ENCODE data around the gene RPS6KA5.

Gene RPS6KA5

DNA sequence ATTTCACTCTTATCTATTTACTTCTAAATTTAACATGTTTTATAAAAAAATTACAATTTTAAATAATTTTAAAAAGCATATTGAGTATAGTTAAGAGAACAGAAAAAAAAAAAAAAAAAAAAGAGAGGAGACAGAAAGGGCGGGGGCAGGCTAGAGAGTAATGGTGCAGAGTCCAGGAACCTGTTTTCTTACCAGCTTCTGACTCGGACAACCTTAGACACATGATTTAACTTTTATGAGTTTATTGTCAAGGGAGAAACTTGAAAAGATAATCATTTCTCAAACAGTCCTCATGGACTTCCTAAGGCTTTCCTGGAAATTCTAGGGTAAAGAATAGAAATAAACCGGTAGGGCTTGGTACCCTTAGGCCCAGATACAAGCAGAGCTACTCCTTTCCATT lies 84.3 kb downstream of the RPS6KA5 start:
- no peak for DNase-seq (ENCODE audit: low spot score)
- in situ Hi-C loops (cut with MboI; ENCODE audit: low pct_unique_long_range_greater_than_20kb, low sequenced_read_pairs, unreplicated experiment) = no loop called here
- TF ChIP-seq, protein P1, sequence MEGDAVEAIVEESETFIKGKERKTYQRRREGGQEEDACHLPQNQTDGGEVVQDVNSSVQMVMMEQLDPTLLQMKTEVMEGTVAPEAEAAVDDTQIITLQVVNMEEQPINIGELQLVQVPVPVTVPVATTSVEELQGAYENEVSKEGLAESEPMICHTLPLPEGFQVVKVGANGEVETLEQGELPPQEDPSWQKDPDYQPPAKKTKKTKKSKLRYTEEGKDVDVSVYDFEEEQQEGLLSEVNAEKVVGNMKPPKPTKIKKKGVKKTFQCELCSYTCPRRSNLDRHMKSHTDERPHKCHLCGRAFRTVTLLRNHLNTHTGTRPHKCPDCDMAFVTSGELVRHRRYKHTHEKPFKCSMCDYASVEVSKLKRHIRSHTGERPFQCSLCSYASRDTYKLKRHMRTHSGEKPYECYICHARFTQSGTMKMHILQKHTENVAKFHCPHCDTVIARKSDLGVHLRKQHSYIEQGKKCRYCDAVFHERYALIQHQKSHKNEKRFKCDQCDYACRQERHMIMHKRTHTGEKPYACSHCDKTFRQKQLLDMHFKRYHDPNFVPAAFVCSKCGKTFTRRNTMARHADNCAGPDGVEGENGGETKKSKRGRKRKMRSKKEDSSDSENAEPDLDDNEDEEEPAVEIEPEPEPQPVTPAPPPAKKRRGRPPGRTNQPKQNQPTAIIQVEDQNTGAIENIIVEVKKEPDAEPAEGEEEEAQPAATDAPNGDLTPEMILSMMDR (IDR thresholded peaks at IDR 0.05; ENCODE audit: extremely low read depth, insufficient read depth, missing control alignments) = no peak

DNA sequence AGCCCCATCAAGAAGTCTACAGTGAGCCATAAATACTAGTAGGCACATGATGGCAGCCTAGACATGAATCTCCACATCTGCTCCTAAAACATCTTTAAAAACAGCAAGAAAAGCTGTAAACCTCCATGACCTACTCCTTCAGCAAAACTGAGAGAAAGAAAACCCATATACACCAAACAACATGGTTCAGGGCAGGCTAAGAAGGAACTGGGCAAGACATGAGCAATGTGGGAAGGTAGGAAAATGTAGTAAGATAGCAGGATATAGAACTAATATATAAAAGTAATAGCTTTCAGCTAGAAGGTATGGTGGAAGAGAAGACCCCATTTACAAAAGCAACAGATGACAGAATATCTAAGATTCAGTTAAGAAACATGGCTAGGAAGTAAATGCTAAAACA lies 88.8 kb downstream of the RPS6KA5 start:
- DNase-seq (ENCODE audit: low spot score) = no peak
- TF ChIP-seq, protein P1 (IDR thresholded peaks at IDR 0.05; ENCODE audit: extremely low read depth, insufficient read depth, missing control alignments) = no peak

DNA sequence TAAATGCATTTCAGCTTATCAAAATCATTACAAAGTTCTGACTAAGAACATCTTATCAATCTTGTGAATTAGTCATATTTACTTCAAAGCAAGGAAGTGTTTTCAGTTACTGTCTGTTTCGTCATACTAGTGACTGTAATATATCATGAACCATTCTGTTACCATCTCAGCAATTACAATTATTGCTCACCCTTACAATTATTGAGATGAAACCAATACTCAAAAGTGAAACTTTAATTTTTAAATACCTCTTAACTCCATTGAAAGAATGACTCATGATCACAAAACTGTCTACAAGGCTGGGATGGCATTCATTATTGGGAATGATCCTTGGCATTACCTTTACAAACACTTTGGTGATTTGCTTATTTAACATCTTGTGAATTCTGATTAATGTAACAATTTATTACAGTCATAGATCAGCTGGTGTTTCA lies 90.3 kb downstream of the RPS6KA5 start:
- TF ChIP-seq, protein P1 (IDR thresholded peaks at IDR 0.05; ENCODE audit: extremely low read depth, insufficient read depth, missing control alignments) = no peak
- in situ Hi-C loops (cut with MboI; ENCODE audit: low pct_unique_long_range_greater_than_20kb, low sequenced_read_pairs, unreplicated experiment) = no loop called here
- DNase-seq (ENCODE audit: low spot score) = peak; percentile 28

More for the DNA sequence above, 88.8 kb downstream of the RPS6KA5 start:
- in situ Hi-C loops (cut with MboI; ENCODE audit: low pct_unique_long_range_greater_than_20kb, low sequenced_read_pairs, unreplicated experiment) = no loop called here

DNA sequence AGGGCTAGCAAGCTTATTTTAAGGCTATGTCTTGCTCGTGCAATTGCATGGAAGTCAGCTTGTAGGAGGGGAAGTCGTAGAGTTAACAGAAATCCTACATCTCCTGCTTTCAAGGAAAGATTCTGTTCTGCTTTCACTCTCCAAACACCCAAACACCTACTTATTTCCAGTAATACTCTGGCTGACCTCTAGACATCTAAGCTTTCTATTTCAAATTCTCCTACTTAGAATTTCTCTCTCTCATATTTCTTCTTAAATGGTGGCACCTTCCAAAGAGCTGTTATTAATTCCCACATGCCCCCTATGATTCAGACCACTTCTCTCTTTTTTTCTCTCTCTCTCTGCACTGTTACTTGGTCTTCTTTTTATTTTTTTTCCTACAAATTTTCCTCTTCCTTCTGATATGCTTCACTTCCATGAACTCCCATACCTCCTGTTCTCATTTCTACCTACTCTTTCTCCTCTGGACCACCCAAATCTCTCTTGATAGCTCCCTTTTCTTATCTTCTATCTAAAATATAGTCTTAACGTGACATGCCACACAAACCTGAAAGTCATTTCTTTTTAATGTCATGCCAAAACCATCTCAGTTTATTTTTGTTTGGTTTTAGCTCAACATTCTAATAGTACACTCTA lies 90.8 kb downstream of the RPS6KA5 start:
- in situ Hi-C loops (cut with MboI; ENCODE audit: low pct_unique_long_range_greater_than_20kb, low sequenced_read_pairs, unreplicated experiment) = no loop called here
- no peak for DNase-seq (ENCODE audit: low spot score)
- TF ChIP-seq, protein P1 (IDR thresholded peaks at IDR 0.05; ENCODE audit: extremely low read depth, insufficient read depth, missing control alignments) = no peak

DNA sequence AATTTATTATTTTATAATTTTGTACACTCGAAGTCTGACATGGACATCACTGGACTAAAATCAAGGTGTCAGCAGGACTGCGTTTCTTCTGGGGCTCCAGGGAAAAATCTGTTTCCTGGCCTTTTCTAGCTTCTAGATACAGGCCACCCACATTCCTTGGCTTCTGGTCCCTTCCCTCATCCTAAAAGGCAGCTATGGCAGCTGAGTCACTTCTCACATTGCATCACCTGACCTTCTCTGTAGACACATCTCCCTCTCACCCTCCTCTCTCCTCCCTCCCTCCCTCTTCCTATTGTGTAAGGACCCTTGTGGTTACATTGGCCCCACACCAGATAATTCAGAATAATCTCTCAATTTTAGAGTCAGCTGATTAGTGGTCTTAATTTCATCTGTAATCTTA lies 92.4 kb downstream of the RPS6KA5 start:
- DNase-seq (ENCODE audit: low spot score) = no peak
- in situ Hi-C loops (cut with MboI; ENCODE audit: low pct_unique_long_range_greater_than_20kb, low sequenced_read_pairs, unreplicated experiment) = no loop called here
- TF ChIP-seq, protein P1 (IDR thresholded peaks at IDR 0.05; ENCODE audit: extremely low read depth, insufficient read depth, missing control alignments) = no peak

DNA sequence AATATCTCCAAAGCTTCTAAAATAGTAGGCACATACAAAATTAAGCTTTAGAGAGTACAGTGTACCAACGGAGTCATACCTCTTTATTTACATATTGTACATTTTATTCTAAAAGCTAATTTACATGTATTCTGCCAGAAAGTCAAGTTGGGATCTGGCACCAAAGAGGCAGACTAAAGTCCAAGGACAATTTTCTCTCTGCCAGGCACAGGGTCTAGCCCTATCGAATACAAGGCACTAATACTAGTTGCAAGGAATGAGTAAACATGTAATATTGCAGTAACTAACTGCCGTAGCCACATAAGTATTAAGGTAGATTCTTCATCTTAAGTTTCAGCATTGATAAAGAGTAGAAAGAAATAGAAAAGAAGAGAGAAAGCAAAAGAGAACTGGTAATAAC lies 93.9 kb downstream of the RPS6KA5 start:
- TF ChIP-seq, protein P1 (IDR thresholded peaks at IDR 0.05; ENCODE audit: extremely low read depth, insufficient read depth, missing control alignments) = no peak
- in situ Hi-C loops (cut with MboI; ENCODE audit: low pct_unique_long_range_greater_than_20kb, low sequenced_read_pairs, unreplicated experiment) = no loop called here
- no peak for DNase-seq (ENCODE audit: low spot score)

Measured in GM13977 (cell line).